GM19238 (cell line): ENCODE data around the gene NCKAP1.
"Not testable (repeated sequence)": the region's sequence is repeated elsewhere in the genome, so short reads cannot be mapped to it uniquely, and the experiment has no call there.

Experiments used
- DNase-seq: peaks from one replicate; pipeline ENCODE4 v3.0.0; 2011; ENCODE audit warnings: low spot score; ENCODE audit not compliant: insufficient read length

The NCKAP1 gene

GRCh38 chr2:183001948-183002347 is 36.3 kb downstream of the NCKAP1 start:
- DNase-seq: no peak

DNA sequence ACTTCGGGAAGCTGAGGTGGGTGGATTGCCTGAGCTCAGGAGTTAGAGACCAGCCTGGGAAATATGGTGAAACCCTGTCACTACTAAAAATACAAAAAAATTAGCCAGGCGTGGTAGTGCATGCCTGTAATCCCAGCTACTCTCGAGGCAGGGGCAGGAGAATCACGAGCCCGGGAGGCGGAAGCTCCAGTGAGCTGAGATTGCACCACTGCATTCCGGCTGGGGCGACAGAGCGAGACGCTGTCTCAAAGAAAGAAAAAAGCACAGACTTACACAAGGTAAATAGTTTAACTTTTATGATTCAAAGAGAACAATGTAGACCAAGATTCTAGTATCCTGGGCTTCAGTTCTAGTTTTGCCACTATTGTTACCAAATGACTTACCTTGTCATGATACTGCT is 37.4 kb downstream of the NCKAP1 start:
- DNase-seq: no peak

- no peak for DNase-seq
Observed at GRCh38 chr2:182999348-183000028, 38.8 kb downstream of the NCKAP1 start.

GRCh38 chr2:182994228-182994912 is 43.9 kb downstream of the NCKAP1 start:
- DNase-seq: no peak

DNA sequence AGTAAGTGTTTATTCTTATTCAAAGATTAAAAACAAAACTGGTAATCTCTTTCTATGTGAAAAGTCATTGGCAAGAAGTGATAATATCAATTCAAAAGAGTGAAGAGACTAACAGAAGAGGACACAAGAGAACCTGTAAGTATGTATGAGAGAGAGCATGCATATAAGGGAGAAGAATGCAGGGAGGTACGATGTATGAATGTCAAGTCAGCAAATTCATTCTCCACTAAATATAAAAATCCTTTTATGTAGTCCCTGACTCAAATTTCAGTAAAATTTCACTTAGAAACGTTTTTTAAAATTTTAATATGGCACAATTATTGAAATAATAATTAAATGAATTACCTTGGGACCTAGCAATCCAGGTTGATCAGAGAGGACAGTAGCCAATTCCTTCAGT is 55.3 kb downstream of the NCKAP1 start:
- no peak for DNase-seq

DNA sequence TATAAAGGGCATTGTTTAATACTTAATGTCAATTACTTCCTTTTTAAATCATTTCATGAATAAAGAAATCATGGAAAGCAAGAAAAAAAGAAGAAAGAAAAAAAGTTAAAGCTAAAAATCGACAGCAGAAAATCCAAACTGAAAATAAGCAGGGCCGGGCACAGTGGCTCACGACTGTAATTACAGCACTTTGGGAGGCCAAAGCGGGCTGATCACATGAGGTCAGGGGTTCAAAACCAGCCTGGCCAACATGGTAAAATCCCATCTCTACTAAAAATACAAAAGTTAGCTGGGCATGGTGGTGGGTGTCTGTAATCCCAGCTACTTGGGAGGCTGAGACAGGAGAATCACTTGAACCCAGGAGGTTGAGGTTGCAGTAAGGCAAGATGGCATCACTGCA is 56.8 kb downstream of the NCKAP1 start:
- DNase-seq: not testable (repeated sequence)

- no peak for DNase-seq
Observed at GRCh38 chr2:182980652-182981051, 57.6 kb downstream of the NCKAP1 start.

DNA sequence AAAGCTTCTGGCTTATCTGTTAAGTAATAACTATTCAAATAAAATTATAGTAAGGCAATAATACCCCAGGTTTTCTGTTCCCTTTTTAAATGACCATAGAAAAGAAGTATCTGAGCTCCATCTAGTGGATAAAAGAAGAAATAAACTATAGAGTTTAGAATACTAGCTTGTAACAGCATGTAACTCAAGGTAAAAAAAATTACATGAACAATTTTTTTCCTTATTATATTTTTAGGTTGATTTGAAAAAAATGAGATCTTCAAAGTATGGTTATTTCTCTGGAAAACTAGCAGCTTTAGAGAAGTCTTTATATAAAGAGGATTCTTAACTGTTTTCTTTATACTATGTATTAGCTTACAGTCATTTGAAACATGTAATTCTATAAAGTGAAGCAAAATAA is 58.1 kb downstream of the NCKAP1 start:
- no peak for DNase-seq

DNA sequence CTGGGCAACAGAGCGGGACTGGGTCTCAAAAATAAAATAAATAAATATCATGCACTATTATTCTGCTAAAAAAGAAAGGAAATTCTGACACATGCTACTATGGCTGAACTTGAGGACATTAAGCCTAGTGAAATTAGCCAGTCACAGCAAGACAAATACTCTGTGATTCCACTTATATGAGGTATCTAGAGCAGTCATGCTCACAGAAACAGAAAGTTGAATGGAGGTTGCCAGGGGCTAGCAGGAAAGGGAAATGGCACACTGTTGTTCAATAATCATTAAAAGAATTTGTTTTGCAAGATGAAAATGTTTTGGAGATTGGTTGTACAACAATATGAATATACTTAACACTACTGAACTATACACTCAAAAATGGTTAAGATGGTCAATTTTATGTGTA is 60.8 kb downstream of the NCKAP1 start:
- no peak for DNase-seq

DNA sequence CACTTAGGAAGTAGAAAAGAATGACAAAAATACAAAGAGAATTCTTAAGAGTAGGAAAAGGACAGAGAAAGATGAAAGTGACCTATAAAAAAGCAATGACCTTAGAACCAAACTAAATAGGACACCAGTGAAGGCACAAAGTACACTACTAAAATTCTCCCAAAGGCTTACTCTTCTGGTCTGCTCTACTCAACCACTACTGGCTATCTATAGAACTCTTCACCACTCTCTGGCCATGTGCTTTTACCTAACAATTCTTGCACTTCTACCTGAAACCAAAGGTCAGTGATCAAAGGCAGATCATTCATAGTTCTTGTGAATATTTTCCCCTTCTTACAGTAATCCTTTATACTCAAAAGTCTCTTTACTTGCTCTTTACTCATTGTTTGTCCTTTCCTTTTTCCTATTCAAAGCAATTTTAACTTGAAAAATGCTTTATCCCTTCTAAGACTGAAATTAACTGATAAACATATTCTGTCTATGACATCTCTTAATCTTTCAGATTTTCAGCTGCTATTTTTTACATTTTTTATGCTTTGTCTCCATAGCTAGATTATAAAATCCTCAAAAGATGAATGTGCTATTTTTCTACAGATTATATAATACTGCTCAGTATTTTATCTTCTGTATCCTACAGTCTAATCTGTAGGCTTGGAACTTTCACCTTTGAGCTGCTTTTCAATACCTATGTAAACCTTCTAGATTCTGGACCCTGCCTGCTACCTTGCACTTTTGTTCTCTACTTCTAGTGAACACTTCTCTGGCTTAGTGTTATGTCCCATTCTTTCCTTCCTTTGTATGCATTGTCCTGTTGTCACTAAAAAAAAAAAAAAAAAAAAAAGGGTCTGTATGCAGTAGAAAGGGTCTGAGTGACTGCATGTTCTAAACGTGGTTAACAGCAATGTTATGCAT is 64.6 kb downstream of the NCKAP1 start:
- no peak for DNase-seq

DNA sequence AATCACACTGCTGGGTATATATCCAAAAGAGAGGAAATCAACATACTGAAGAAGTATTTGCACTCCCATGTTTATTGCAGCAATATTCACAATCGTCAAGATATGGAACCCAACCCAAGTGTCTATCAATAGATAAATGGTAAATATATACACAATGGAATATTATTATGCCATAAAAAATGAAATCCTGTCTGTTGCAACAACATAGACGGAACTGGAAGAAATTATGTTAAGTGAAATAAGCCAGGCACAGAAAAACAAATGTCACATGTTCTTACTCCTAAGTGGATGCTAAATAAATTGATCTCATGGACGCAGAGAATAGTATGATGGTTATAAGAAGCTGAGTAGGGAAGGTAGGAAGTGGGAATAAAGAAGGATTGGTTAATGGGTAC is 65.7 kb downstream of the NCKAP1 start:
- DNase-seq: no peak

DNA sequence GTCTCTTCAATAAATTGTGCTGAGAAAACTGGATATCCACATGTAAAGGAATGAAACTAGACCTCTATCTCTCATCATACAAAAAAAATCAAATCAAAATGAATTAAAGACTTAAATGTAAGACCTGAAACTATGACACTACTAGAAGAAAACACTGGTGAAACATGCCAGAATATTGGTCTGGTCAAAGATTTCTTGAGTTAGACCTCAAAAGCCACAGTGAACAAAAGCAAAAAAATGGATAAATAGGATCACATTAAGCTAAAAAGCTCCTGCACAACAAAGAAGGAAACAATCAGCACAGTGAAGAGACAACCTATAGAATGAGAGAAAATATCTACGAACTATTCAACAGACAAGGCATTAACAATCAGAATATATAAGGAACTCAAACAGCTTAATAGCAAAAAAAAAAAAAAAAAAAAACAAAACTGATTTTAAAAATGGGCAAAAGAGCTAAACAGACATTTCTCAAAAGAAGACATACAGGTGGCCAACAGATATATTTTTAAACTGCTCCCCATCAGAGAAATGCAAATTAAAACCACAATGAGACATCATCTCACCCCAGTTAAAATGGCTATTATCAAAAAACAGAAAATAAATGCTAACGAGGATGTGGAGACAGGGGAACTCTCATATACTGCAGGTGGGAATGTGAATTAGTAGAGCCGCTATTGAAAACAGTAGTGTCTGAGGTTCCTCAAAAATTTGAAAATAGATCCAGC is 66.3 kb downstream of the NCKAP1 start:
- DNase-seq: no peak

- no peak for DNase-seq
Observed at GRCh38 chr2:182970486-182970885, 67.8 kb downstream of the NCKAP1 start.

DNA sequence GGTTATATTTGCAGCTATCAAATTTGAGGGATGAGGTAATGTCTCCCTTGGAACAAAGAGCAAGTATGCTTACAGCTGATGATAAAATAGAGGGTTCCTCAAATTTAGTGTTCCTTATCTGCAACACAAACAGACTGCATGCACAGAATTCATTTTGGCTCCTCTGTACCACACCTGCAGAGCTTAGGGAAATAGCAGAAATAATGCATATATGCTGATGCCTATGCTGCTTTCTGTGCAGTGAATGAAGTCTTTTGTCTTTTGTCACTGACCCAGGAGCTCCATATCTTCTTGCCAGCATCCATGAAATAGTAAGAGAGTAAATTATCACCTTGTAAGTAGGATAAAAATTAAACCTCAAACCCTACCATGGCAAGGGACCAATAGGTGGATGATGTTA is 69.8 kb downstream of the NCKAP1 start:
- DNase-seq: no peak

- DNase-seq: not testable (repeated sequence)
Observed at GRCh38 chr2:182966356-182966755, 71.9 kb downstream of the NCKAP1 start.

GRCh38 chr2:182962641-182963040 is 75.6 kb downstream of the NCKAP1 start:
- no peak for DNase-seq

GRCh38 chr2:182960869-182961268 is 77.4 kb downstream of the NCKAP1 start:
- not testable (repeated sequence) for DNase-seq

DNA sequence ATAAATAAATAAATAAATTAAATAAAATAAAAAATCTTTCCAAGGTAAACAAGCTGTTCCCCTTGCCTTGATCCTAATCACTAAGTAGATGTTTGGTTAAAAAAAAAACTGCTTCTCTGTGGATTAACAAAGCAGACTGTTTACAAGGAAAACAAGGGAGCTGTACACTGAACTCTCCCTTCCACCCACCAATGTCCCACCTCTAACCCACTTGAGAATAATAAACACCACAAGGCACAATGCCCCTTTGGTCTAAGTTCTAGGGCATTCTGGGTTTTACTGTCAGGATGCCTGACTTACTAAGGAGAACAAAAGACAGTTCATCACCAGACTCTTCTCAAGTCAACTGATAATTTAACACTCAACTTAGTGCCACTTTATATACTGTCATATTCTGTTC is 83.5 kb downstream of the NCKAP1 start:
- DNase-seq: no peak

GRCh38 chr2:182952741-182953450 is 85.4 kb downstream of the NCKAP1 start:
- no peak for DNase-seq

DNA sequence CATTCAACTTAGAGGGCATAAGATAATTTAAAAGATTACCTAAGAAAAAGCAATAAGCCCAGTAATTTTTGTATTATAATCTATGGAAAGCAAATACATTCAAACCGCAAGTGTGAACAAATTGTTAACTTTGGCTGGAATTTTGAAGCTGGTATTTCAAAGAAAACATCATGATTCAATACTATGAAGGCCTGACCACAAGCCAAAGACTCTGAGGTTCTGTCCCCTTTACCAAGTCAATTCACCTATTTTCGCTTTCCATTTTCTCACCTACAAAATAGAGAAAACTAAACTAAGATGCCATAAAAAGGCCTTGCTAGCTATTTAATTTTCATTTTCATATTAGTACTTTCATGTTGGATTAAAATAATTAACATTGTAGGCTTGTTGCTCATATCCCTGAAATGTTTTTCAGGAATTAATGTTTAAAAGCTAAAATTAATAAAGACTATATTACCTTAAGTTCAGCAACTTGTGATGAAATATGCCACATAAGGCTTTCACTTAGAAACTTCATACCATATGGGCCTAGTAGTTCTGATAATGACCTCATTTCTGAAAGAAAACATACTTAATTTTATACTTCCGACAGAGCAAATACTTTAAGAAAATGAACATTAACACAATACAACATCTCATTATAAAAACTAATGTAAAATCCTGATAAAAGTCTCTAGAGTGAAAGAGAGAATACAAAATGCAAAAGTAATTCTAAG is 86.2 kb downstream of the NCKAP1 start:
- DNase-seq: no peak
